ENCODE measurements around the gene TMEM117. TPM values are rescaled to one million over a fixed set of nuclear protein-coding genes. Genes with fewer than 3 reads are reported as not detected.
A peak's percentile ranks its signal among the peaks of the same experiment; 100 is the strongest.
"Not testable (repeated sequence)": the region's sequence is repeated elsewhere in the genome, so short reads cannot be mapped to it uniquely, and the experiment has no call there.

Gene TMEM117
- total and polyA plus RNA-seq, 2 experiments from 2014 or later = 18.0 to 21.0 TPM

DNA sequence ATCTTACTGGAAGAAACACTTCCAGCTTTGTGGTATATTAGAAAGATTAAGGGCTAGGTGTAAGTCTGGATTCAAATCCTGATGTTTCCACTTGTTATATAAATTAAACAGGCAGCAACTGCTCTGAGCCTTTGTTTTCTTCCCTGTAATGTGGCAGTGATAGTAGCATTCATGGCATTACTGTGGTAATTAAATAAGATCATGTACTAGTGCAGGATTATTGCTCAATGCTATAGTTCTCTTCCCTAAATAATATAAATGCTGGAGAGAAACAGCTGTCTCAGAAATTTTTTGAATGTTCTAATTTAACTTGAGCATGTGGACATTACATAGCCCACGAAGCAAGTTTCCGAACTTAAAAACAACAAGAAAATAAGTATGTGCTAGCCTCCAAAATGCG is 5.4 kb downstream of the TMEM117 start:
- H3K4me3 ChIP-seq = no peak overlapping the region
- no peak overlapping the region for H3K27ac ChIP-seq
- TF ChIP-seq, protein P1, sequence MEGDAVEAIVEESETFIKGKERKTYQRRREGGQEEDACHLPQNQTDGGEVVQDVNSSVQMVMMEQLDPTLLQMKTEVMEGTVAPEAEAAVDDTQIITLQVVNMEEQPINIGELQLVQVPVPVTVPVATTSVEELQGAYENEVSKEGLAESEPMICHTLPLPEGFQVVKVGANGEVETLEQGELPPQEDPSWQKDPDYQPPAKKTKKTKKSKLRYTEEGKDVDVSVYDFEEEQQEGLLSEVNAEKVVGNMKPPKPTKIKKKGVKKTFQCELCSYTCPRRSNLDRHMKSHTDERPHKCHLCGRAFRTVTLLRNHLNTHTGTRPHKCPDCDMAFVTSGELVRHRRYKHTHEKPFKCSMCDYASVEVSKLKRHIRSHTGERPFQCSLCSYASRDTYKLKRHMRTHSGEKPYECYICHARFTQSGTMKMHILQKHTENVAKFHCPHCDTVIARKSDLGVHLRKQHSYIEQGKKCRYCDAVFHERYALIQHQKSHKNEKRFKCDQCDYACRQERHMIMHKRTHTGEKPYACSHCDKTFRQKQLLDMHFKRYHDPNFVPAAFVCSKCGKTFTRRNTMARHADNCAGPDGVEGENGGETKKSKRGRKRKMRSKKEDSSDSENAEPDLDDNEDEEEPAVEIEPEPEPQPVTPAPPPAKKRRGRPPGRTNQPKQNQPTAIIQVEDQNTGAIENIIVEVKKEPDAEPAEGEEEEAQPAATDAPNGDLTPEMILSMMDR (IDR thresholded peaks at IDR 0.05; ENCODE audit: low read depth, low read length) = no peak
- DNase-seq (ENCODE audit: low read depth in 1 of 2, low spot score in 1 of 2) = peak in 1 of 2 donors; percentile 30
- H3K36me3 ChIP-seq = no peaks in the 10 kb centered on the region
- H3K9me3 ChIP-seq (ENCODE audit: low read depth) = no peaks in the 10 kb centered on the region
- H3K4me1 ChIP-seq (ENCODE audit: low read depth) = no peaks in the 10 kb centered on the region
- peaks cover 6% of the 10 kb centered on the region for H3K27me3 ChIP-seq

DNA sequence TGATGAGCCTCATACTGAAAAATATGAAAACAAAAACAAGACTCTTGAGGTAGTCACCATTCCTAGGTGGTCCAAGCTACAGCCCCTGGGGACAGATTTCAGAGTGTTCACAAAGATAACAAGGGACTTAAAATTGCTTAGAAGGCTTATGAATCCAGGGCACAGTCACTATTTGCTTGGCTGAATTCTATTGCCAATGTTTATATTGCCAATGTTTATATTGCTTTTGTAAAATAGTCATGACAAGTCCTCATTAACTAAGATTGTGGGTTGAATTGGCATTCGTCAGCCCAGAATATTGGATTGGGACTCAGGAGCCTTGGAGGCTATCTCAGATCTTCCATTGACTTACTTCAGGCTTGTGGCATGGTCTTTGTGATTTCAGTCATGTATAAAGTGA is 6.4 kb downstream of the TMEM117 start:
- Histone ChIP-seq H3K4me1 (ENCODE audit: low read depth) (no peaks in the 10 kb centered on the region), H3K4me3 (no peak overlapping the region), H3K36me3 (no peaks in the 10 kb centered on the region), H3K27me3 (peaks cover 6% of the 10 kb centered on the region), H3K27ac (no peak overlapping the region), H3K9me3 (ENCODE audit: low read depth) (no peaks in the 10 kb centered on the region)
- no peak for DNase-seq (ENCODE audit: low read depth in 1 of 2, low spot score in 1 of 2)
- TF ChIP-seq, protein P1 (IDR thresholded peaks at IDR 0.05; ENCODE audit: low read depth, low read length) = no peak

DNA sequence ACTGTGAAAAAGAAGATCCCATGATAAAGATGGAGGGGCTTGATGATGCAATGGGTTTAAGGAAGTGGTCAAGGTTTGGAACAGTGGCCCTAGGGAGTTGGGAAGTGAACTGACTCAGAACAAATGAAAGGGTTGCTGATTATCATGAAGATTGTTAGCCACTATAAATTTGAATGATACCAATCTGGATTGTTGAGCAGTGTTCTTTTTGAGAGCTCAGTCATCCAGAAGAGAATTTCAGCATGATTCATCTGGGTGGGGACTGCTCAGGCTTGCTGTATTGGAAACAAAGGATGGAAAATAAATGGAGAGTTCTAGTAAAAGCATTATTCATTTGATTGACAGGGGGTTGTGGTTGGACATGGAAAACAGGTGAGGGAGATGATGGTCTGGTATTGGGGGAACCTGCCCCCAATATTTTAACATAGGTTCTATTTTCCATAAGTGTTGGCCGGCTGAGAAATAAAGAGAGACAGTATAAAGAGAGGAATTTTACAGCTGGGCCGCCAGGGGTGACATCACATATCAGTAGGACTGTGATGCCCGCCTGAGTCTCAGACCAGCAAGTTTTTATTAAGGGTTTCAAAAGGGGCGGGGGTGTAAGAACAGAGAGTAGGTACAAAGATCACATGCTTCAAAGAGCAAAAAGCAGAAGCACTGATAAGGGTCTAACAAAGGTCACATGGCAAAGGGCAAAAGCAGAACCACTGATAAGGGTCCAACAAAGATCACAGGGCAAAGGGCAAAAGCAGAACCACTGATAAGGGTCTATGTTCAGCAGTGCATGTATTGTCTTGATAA is 11.7 kb downstream of the TMEM117 start:
- not testable (repeated sequence) for H3K4me1 ChIP-seq (ENCODE audit: low read depth); H3K9me3 ChIP-seq (ENCODE audit: low read depth); H3K36me3 ChIP-seq; DNase-seq (ENCODE audit: low read depth in 1 of 2, low spot score in 1 of 2); H3K27me3 ChIP-seq; H3K4me3 ChIP-seq; H3K27ac ChIP-seq

DNA sequence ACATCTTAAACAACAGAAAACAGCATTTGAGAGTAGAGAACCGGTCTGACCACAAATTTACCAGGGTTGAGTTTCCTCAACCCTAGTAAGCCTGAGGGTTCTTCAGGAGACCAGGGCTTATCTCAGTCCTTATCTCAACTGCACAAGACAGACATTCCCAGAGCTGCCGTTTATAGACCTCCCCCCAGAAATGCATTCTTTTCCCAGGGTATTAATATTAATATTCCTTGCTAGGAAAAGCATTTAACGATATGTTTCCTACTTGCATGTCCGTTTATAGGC is 12.3 kb downstream of the TMEM117 start:
- DNase-seq (ENCODE audit: low read depth in 1 of 2, low spot score in 1 of 2) = no peak
- H3K27ac ChIP-seq = no peak overlapping the region
- H3K4me1 ChIP-seq (ENCODE audit: low read depth) = no peaks in the 10 kb centered on the region
- no peak overlapping the region for H3K4me3 ChIP-seq
- no peaks in the 10 kb centered on the region for H3K27me3 ChIP-seq
- no peaks in the 10 kb centered on the region for H3K9me3 ChIP-seq (ENCODE audit: low read depth)
- TF ChIP-seq, protein P1 (IDR thresholded peaks at IDR 0.05; ENCODE audit: low read depth, low read length) = no peak
- no peaks in the 10 kb centered on the region for H3K36me3 ChIP-seq

DNA sequence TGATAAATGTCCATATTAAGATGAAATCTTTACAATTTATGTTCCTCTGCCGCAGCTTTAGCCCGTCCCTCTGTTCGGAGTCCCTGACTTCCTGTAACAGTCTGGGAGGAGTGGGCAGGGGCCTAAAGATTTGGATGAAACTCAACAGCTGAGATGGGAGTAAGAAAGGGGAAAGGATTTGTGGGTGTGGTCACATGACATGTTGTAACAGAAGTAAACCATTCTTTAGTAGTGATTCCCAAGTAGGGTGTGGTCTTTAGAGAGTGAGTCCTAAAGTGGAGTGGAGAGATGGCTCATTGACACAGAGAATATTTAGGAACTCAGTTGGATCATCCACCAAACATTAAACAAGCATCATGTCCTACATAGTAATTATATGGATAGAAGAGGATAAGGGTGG is 12.9 kb downstream of the TMEM117 start:
- DNase-seq (ENCODE audit: low read depth in 1 of 2, low spot score in 1 of 2) = no peak
- Histone ChIP-seq H3K27me3 (no peaks in the 10 kb centered on the region), H3K9me3 (ENCODE audit: low read depth) (no peaks in the 10 kb centered on the region), H3K36me3 (no peaks in the 10 kb centered on the region), H3K4me1 (ENCODE audit: low read depth) (no peaks in the 10 kb centered on the region), H3K27ac (no peak overlapping the region), H3K4me3 (no peak overlapping the region)
- TF ChIP-seq, protein P1 (IDR thresholded peaks at IDR 0.05; ENCODE audit: low read depth, low read length) = no peak

DNA sequence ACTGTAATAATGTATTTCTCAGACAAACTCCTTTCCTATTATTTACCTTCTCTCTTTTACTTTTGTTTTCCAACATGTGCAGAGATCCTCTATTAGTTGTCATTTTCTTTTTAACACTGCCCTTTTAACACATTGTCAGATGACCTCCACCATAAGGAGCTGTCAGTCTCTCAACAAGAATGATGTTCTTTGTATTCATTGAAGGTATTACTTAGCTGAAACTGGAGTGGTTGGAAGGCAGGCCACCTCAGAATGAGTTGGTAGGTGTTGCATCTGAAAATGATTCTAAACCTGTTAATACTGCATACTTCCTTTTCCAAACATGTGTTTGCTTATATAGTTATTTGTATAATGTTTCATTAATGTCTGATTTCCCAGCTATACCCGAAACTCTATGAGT is 16.9 kb downstream of the TMEM117 start:
- H3K36me3 ChIP-seq = no peaks in the 10 kb centered on the region
- H3K27me3 ChIP-seq = no peaks in the 10 kb centered on the region
- no peak overlapping the region for H3K4me3 ChIP-seq
- no peak overlapping the region for H3K27ac ChIP-seq
- H3K9me3 ChIP-seq (ENCODE audit: low read depth) = no peaks in the 10 kb centered on the region
- TF ChIP-seq, protein P1 (IDR thresholded peaks at IDR 0.05; ENCODE audit: low read depth, low read length) = no peak
- peaks cover 3% of the 10 kb centered on the region for H3K4me1 ChIP-seq (ENCODE audit: low read depth)
- no peak for DNase-seq (ENCODE audit: low read depth in 1 of 2, low spot score in 1 of 2)

Data from cardiac muscle cell (in vitro differentiated cells and primary cell).